Fibroblast of pulmonary artery (primary cell): Measurements from ENCODE around the gene LSM14B.

ENCODE experiments used
- DNase-seq: peaks from one replicate; pipeline ENCODE4 v3.0.0-alpha.2; 2010; ENCODE audit warnings: low read depth
- H3K4me3 ChIP-seq: replicated peaks from 2 replicates; pipeline ENCODE4 v1.5.1; 2011; ENCODE audit warnings: low read depth, mild to moderate bottlenecking, control low read depth, low read length, moderate library complexity
- TF ChIP-seq, protein P1 (sequence below): IDR thresholded peaks from 2 replicates; pipeline ENCODE4 v1.5.1; 2011; ENCODE audit warnings: mild to moderate bottlenecking, control low read depth, low read length, inconsistent platforms; ENCODE audit errors: missing control alignments

Gene LSM14B

DNA sequence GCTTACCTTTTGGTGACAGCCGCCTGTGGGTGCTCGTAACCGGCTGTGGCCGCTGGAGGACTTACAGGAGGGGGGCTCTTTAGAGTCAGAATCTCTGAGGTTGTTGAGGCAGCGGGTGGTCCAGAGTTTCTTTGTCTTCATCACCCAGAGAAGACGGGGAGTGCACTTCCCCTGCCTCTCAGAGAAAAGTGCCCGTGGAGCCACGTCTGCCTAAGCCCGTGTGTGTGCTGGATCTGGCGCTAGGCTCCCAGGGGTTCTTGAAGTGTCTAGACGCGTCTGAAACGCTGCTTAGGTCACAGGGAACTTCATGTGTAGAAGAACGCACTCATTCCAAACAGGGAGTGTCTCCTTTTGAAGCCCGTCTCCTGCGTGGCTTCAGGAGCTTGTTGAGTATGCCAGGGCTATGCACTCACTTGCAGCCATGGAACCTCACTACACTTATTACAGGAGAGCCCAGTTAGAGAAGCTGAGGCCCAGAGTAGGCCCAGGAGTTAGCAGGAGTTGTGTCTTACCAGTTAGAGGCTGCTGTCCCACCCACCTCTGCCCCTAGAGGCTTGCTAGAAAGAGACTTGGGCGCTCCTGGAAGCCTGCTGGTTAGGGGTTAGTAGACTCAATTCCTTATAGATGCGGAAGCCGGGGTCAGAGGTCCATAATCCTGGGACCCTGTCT is 1.3 kb downstream of the LSM14B start:
- peak; percentile 44 for DNase-seq
- peak overlapping the region; percentile 72 for H3K4me3 ChIP-seq
- TF ChIP-seq, protein P1, sequence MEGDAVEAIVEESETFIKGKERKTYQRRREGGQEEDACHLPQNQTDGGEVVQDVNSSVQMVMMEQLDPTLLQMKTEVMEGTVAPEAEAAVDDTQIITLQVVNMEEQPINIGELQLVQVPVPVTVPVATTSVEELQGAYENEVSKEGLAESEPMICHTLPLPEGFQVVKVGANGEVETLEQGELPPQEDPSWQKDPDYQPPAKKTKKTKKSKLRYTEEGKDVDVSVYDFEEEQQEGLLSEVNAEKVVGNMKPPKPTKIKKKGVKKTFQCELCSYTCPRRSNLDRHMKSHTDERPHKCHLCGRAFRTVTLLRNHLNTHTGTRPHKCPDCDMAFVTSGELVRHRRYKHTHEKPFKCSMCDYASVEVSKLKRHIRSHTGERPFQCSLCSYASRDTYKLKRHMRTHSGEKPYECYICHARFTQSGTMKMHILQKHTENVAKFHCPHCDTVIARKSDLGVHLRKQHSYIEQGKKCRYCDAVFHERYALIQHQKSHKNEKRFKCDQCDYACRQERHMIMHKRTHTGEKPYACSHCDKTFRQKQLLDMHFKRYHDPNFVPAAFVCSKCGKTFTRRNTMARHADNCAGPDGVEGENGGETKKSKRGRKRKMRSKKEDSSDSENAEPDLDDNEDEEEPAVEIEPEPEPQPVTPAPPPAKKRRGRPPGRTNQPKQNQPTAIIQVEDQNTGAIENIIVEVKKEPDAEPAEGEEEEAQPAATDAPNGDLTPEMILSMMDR: peak; percentile 13

DNA sequence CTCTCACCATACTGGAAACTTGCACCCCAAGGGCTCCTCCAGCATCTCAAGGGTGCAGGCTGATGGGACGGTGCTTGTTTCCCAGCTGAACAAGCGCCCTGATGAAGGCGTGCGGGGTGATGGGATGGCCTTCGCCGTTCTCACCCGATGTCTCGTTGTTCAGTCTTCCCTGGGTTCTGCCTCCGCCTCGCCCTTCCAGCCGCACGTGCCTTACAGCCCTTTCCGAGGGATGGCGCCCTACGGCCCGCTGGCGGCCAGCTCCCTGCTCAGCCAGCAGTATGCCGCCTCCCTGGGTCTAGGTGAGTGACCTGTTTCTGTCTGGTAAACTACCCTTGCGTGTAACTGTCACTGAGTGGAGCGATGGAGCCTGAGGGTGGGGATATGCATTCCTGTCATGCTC is 3.9 kb downstream of the LSM14B start:
- no peak overlapping the region for H3K4me3 ChIP-seq
- TF ChIP-seq, protein P1: no peak
- no peak for DNase-seq

GRCh38 chr20:62127799-62128198 is 5.5 kb downstream of the LSM14B start:
- no peak for DNase-seq
- TF ChIP-seq, protein P1: no peak
- H3K4me3 ChIP-seq: no peak overlapping the region

DNA sequence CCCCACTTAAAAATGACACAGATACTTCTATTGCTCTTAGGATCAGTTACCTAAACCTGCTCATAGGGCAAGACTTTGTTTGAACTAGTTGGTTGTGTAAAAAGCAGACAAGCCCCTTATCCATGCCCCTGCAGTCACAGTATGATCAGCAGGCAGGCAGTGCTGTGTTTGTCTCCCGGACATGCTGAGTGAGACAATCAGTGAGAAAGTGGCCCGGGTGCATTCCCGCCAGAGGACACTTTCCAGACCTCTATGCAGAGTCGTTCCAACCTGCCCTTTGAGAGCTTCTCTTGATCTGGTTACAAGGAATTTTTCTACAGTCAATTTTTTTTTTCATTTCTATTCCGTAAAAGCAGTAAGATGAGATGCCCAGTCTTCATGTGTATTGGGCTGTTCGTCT is 6.2 kb downstream of the LSM14B start:
- DNase-seq: no peak
- TF ChIP-seq, protein P1: no peak
- H3K4me3 ChIP-seq: no peak overlapping the region

DNA sequence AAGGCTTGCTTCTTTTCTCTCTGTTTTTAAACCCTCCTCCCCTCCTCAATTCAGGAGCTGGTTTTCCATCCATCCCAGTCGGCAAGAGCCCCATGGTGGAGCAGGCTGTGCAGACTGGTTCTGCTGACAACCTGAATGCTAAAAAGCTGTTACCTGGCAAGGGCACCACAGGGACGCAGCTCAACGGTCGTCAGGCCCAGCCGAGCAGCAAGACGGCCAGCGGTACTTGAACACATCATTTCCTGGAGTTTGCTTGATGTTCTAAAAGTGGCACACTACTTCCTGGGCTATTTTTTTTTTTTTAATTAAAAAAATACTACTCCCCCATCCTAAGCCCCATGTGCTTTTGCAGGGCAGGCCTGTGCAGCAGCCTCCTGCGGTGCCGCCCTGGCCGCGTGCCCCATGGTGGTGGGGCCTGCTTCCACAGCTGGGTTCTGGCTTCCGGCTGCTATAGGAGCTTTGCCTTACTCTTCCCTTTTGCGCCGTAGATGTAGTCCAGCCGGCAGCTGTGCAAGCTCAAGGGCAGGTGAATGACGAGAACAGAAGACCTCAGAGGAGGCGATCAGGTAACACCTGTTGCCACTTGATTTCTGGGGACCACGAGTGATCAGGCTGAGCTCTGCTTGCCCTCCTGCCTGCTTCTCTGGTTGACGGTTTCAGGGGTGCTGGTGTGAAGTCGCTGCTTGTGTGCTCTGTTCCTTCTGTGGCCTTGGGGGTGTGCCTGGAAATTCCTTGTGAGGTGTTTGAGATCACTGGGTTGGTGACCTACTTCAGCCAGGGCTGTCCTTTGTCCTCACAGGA is 7.7 kb downstream of the LSM14B start:
- no peak for DNase-seq
- TF ChIP-seq, protein P1: no peak
- H3K4me3 ChIP-seq: no peak overlapping the region

DNA sequence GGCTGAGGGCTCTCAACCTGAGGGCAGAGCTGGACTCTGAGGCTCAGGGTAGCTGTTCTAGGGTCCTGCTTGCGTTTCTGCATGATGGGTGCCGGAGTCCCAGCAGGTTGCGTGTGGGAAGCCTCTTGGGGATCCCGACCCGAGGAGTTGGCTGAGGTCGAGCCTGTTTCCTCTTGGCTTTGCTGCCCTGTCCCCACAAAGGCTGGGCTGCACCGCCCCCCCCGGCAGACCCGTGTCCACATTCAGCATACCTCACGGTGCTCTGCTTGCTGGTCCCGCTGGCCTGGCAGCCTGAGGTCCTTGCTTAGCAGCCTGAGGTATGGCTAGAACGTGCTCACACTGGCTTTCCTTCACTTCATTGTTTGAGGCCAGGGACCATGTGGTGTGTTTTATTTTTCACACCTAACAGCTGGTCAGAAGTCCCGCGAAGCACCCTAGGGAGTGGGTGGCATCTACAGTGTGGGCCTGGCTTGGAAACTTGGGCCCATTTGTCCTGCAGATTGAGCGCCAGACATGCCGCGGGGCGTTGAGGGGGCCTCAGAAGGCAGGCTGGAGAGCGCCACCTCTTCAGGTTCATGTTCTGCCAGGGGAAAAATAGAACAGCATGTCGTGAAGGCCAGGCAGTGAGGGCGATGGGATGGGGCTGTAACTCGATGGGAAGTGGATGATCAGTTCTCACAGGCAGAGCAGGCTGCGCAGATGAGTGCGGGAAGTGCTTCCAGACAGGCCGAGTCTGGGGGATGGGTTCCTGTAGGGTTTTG is 9.5 kb downstream of the LSM14B start:
- H3K4me3 ChIP-seq: no peak overlapping the region
- no peak for DNase-seq
- TF ChIP-seq, protein P1: no peak
